Measurements from ENCODE around the gene DESI1.

DESI1 gene

GRCh38 chr22:41555325-41555982, 65.4 kb downstream of the DESI1 start:
- no peak for DNase-seq

GRCh38 chr22:41551877-41552582, 68.8 kb downstream of the DESI1 start:
- DNase-seq = no peak

GRCh38 chr22:41550952-41551491, 69.8 kb downstream of the DESI1 start:
- no peak for DNase-seq

DNA sequence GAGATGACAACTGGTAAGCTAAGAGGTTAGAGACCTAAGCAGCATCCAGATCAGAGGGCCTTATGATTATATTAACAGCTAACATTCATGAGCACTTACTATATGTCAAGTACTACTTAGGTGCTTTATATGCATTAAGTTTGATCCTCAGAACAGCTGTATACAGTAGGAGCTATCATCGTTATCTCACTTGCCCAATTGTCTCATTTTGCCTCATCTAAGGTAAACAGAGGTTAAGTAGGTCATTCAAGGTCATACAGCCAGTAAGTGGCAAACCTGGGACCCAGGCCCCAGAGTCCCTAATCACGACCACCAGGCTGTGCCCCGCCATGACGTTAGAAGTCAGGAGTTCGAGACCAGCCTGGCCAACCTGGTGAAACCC, 72.0 kb downstream of the DESI1 start:
- no peak for DNase-seq

Data from suppressor macrophage treated with lipopolysaccharide for 4 hours (primary cell).